Prostate gland (tissue), 2 donors: Measurements from ENCODE around the gene ADD3.

Source experiments
- POLR2A ChIP-seq: fragments of 450-650 bp; IDR thresholded peaks from one replicate; pipeline ENCODE4 v1.6.1; 2016; ENCODE audit warnings: antibody characterized with exemption, mild to moderate bottlenecking
- TF ChIP-seq, protein P1 (sequence below), 4 experiments: fragments of 200-600 bp in 2 of 4; fragments of 450-650 bp in 2 of 4; sonication (generic) in 2 of 4; IDR thresholded peaks; 1 replicate in 3 of 4; 2 replicates in 1 of 4; pipeline ENCODE4 v1.5.1; 2016 to 2019; ENCODE audit warnings: antibody characterized with exemption in 4 of 4, mild to moderate bottlenecking in 2 of 4, moderate library complexity in 2 of 4

DNA sequence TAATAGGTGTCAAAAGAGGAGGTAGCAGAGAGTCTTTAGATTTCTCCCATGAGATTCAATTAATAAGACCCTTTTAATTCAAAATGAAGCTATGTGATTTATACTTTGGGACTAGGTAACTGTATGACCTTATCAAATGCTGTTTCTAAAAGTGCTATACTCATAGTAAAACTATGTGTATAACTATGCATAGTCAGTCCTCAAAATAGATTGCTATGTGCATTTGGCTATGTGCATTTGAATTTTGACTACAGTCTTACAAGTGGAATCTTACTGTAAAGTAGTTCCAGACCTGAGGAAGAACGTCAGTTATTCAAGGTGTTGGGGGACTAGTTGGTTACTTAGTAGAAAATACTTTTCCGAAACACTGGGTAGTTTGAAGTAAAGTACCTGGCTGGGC lies 36.9 kb downstream of the ADD3 start:
- TF ChIP-seq, protein P1, sequence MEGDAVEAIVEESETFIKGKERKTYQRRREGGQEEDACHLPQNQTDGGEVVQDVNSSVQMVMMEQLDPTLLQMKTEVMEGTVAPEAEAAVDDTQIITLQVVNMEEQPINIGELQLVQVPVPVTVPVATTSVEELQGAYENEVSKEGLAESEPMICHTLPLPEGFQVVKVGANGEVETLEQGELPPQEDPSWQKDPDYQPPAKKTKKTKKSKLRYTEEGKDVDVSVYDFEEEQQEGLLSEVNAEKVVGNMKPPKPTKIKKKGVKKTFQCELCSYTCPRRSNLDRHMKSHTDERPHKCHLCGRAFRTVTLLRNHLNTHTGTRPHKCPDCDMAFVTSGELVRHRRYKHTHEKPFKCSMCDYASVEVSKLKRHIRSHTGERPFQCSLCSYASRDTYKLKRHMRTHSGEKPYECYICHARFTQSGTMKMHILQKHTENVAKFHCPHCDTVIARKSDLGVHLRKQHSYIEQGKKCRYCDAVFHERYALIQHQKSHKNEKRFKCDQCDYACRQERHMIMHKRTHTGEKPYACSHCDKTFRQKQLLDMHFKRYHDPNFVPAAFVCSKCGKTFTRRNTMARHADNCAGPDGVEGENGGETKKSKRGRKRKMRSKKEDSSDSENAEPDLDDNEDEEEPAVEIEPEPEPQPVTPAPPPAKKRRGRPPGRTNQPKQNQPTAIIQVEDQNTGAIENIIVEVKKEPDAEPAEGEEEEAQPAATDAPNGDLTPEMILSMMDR (IDR thresholded peaks at IDR 0.05): no peak
- TF ChIP-seq POLR2A: no peak
